PC-3 (cell line): ENCODE results near the gene PDZRN4. TPM values are rescaled to one million over a fixed set of nuclear protein-coding genes. Genes with fewer than 3 reads are reported as not detected.

Source experiments
- ATAC-seq: fragments of 200-7000 bp; cut with Tn5 transposase; 2 replicates; pipeline ENCODE4 v1.9.1; 2020; ENCODE audit warnings: mild to moderate bottlenecking, moderate library complexity
- BruUV-seq: library from RNA; stranded (reverse); fragments of 400-500 nt; replicated peaks from 2 replicates; lab custom pipeline; 2021; lab: Mats Ljungman, UMichigan
- CTCF ChIA-PET: fragments of 300-600 bp; sonication (Branson Sonifier 250); formaldehyde crosslinking; loops from one replicate; lab custom pipeline; 2022; ENCODE audit warnings: antibody characterized with exemption; lab: Charles Lee
- POLR2A ChIA-PET: fragments of 300-600 bp; sonication (Branson Sonifier 250); formaldehyde crosslinking; loops from one replicate; lab custom pipeline; 2022; ENCODE audit warnings: antibody characterized with exemption; ENCODE audit not compliant: unreplicated experiment; lab: Charles Lee
- DNase-seq: peaks from one replicate; pipeline ENCODE4 v3.0.0-alpha.2; 2015
- H2AFZ ChIP-seq: fragments of 300-600 bp; sonication (generic); 2 replicates; pipeline ENCODE4 v1.6.0; 2016; ENCODE audit warnings: antibody characterized with exemption, low read length
- H3F3A ChIP-seq: fragments of 300-600 bp; sonication (generic); one replicate; pipeline ENCODE4 v1.6.0; 2017; ENCODE audit warnings: antibody characterized with exemption, low read length, control low read depth, mild to moderate bottlenecking; ENCODE audit not compliant: unreplicated experiment
- H3K27ac ChIP-seq: fragments of 300-600 bp; sonication (generic); 2 replicates; pipeline ENCODE4 v1.5.1; 2016; ENCODE audit warnings: mild to moderate bottlenecking, low read length
- H3K27me3 ChIP-seq: fragments of 300-600 bp; sonication (generic); 2 replicates; pipeline ENCODE4 v1.6.1; 2016; ENCODE audit warnings: low read length, mixed read lengths
- H3K36me3 ChIP-seq: fragments of 300-600 bp; sonication (generic); 2 replicates; pipeline ENCODE4 v1.6.1; 2016; ENCODE audit warnings: low read depth, mixed run types, low read length, mixed read lengths
- H3K4me1 ChIP-seq: fragments of 300-600 bp; sonication (generic); 2 replicates; pipeline ENCODE4 v1.5.1; 2016; ENCODE audit warnings: low read length; ENCODE audit not compliant: insufficient read depth
- H3K4me2 ChIP-seq: fragments of 300-600 bp; sonication (generic); 2 replicates; pipeline ENCODE4 v1.6.0; 2016; ENCODE audit warnings: low read length
- H3K4me3 ChIP-seq: fragments of 300-600 bp; sonication (generic); 2 replicates; pipeline ENCODE4 v1.5.1; 2016; ENCODE audit warnings: mild to moderate bottlenecking, low read length, mixed read lengths
- H3K79me2 ChIP-seq: fragments of 300-600 bp; sonication (generic); 2 replicates; pipeline ENCODE4 v1.6.1; 2017; ENCODE audit warnings: low read length, mixed read lengths
- H3K9ac ChIP-seq: fragments of 300-600 bp; sonication (generic); 2 replicates; pipeline ENCODE4 v1.6.0; 2016; ENCODE audit warnings: mild to moderate bottlenecking, low read length
- H3K9me2 ChIP-seq: fragments of 300-600 bp; sonication (generic); replicated peaks from 2 replicates; pipeline ENCODE4 v1.6.1; 2016; ENCODE audit warnings: mixed run types, low read length, mixed read lengths
- H3K9me3 ChIP-seq: fragments of 300-600 bp; sonication (generic); 2 replicates; pipeline ENCODE4 v1.6.1; 2016; ENCODE audit warnings: low read length, mixed read lengths
- H4K20me1 ChIP-seq: fragments of 300-600 bp; sonication (generic); 2 replicates; pipeline ENCODE4 v1.6.1; 2016; ENCODE audit warnings: low read length, mixed read lengths
- CTCF ChIP-seq: fragments of 300-600 bp; sonication (generic); conservative IDR thresholded peaks from 2 replicates; pipeline ENCODE4 v1.5.1; 2017; ENCODE audit warnings: antibody characterized with exemption, low read depth, mild to moderate bottlenecking, low read length
- EZH2 ChIP-seq: fragments of 300-600 bp; sonication (generic); IDR thresholded peaks from one replicate; pipeline ENCODE4 v1.6.1; 2017; ENCODE audit warnings: antibody characterized with exemption, mild to moderate bottlenecking, low read length; ENCODE audit not compliant: unreplicated experiment
- EZH2phosphoT487 ChIP-seq: fragments of 300-600 bp; sonication (generic); IDR thresholded peaks from 2 replicates; pipeline ENCODE4 v1.6.1; 2018; ENCODE audit warnings: mild to moderate bottlenecking, antibody characterized with exemption, low read length, borderline replicate concordance
- intact Hi-C: fragments of 100-400 bp; cut with micrococcal nuclease; formaldehyde crosslinking; loops from 2 replicates; pipeline ENCODE4 v1.9.0; 2023
- total RNA-seq: library from RNA; depleted of rRNA; stranded (reverse); fragments of >200 nt; gene quantifications from 2 replicates; pipeline ENCODE4 v1.2.3, GENCODE V29; 2014

The PDZRN4 gene
- total RNA-seq, 1 experiment from 2014 or later, result not detected

- CTCF ChIA-PET, result no interaction called here
- Histone ChIP-seq H3K4me1 (no peaks in the 10 kb centered on the region), H3F3A (no peaks in the 10 kb centered on the region), H4K20me1 (no peaks in the 10 kb centered on the region), H3K9me3 (no peaks in the 10 kb centered on the region), H3K27ac (no peak overlapping the region), H3K4me2 (no peak overlapping the region), H2AFZ (no peak overlapping the region), H3K36me3 (no peaks in the 10 kb centered on the region), H3K27me3 (no peaks in the 10 kb centered on the region; the same call in 1 of the 2 replicates), H3K9me2 (no peaks in the 10 kb centered on the region), H3K4me3 (no peak overlapping the region), H3K9ac (no peak overlapping the region), H3K79me2 (no peaks in the 10 kb centered on the region)
- POLR2A ChIA-PET, result no interaction called here
- DNase-seq (no peak), ATAC-seq (no peak)
- no TSS peak for BruUV-seq
- intact Hi-C loops, result no loop called here
- TF ChIP-seq EZH2phosphoT487 (no peak), EZH2 (no peak), CTCF (no peak)
Observed at GRCh38 chr12:41220931-41221330, 32.8 kb downstream of the PDZRN4 start.

GRCh38 chr12:41221491-41221890, 33.4 kb downstream of the PDZRN4 start:
- Histone ChIP-seq H2AFZ (no peak overlapping the region), H3K36me3 (no peaks in the 10 kb centered on the region), H3K4me1 (no peaks in the 10 kb centered on the region), H3K27ac (no peak overlapping the region), H3K9me2 (no peaks in the 10 kb centered on the region), H3K27me3 (peaks cover 3% of the 10 kb centered on the region), H3K4me2 (no peak overlapping the region), H3K79me2 (no peaks in the 10 kb centered on the region), H3K4me3 (no peak overlapping the region), H3K9me3 (no peaks in the 10 kb centered on the region), H3F3A (no peaks in the 10 kb centered on the region), H4K20me1 (no peaks in the 10 kb centered on the region), H3K9ac (no peak overlapping the region)
- CTCF ChIA-PET, result no interaction called here
- ATAC-seq, result no peak
- no peak for DNase-seq
- no peak for TF ChIP-seq EZH2phosphoT487
- no peak for TF ChIP-seq CTCF
- no peak for TF ChIP-seq EZH2
- BruUV-seq, result no TSS peak
- intact Hi-C loops, result no loop called here
- POLR2A ChIA-PET, result no interaction called here

- intact Hi-C loops, result no loop called here
- TF ChIP-seq EZH2, result no peak
- TF ChIP-seq EZH2phosphoT487, result no peak
- no peak for TF ChIP-seq CTCF
- Histone ChIP-seq H3K9me3 (no peaks in the 10 kb centered on the region), H3K4me2 (no peak overlapping the region), H3K27me3 (peaks cover 10% of the 10 kb centered on the region), H3K27ac (no peak overlapping the region), H2AFZ (no peak overlapping the region), H3K36me3 (no peaks in the 10 kb centered on the region), H3K9ac (no peak overlapping the region), H3K4me1 (no peaks in the 10 kb centered on the region), H3K9me2 (no peaks in the 10 kb centered on the region), H3K4me3 (no peak overlapping the region), H3F3A (no peaks in the 10 kb centered on the region), H4K20me1 (no peaks in the 10 kb centered on the region), H3K79me2 (no peaks in the 10 kb centered on the region)
- ChIA-PET CTCF (no interaction called here), POLR2A (no interaction called here)
- DNase-seq, result no peak
- no TSS peak for BruUV-seq
- ATAC-seq, result no peak
Observed at GRCh38 chr12:41223600-41223999, 35.5 kb downstream of the PDZRN4 start.
